HEK293T (cell line): ENCODE data around the gene PLXNB3.

Experiments
- CTBP1 ChIP-seq: fragments of 450-650 bp; IDR thresholded peaks from 2 replicates; pipeline ENCODE4 v1.6.1; 2016; ENCODE audit warnings: borderline replicate concordance
- FOXK2 ChIP-seq: fragments of 450-650 bp; IDR thresholded peaks from 2 replicates; pipeline ENCODE4 v1.6.1; 2016; ENCODE audit warnings: mild to moderate bottlenecking
- FOXM1 ChIP-seq: fragments of 450-650 bp; IDR thresholded peaks from 2 replicates; pipeline ENCODE4 v1.6.1; 2017; ENCODE audit warnings: mild to moderate bottlenecking, borderline replicate concordance
- NFRKB ChIP-seq: fragments of 450-650 bp; IDR thresholded peaks from 2 replicates; pipeline ENCODE4 v1.6.1; 2016; ENCODE audit warnings: mild to moderate bottlenecking, moderate library complexity
- ZNF384 ChIP-seq: fragments of 450-650 bp; IDR thresholded peaks from 2 replicates; pipeline ENCODE4 v1.6.1; 2016
- TF ChIP-seq, protein P1 (sequence below): fragments of 450-650 bp; IDR thresholded peaks from 2 replicates; pipeline ENCODE4 v1.6.1; 2016

- TF ChIP-seq FOXM1 (no peak), ZNF384 (no peak), CTBP1 (no peak), FOXK2 (no peak), NFRKB (no peak)
- TF ChIP-seq, protein P1, sequence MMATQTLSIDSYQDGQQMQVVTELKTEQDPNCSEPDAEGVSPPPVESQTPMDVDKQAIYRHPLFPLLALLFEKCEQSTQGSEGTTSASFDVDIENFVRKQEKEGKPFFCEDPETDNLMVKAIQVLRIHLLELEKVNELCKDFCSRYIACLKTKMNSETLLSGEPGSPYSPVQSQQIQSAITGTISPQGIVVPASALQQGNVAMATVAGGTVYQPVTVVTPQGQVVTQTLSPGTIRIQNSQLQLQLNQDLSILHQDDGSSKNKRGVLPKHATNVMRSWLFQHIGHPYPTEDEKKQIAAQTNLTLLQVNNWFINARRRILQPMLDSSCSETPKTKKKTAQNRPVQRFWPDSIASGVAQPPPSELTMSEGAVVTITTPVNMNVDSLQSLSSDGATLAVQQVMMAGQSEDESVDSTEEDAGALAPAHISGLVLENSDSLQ, result no peak
These were observed 44.8 kb upstream of the PLXNB3 start for GRCh38 chrX:153719238-153719637.
